HS-5 (cell line): ENCODE data around the gene TMEM231.
"Not testable (repeated sequence)": the region's sequence is repeated elsewhere in the genome, so short reads cannot be mapped to it uniquely, and the experiment has no call there.

ENCODE experiments used
- DNase-seq: peaks from one replicate; pipeline ENCODE4 v3.0.0-alpha.2; 2012; ENCODE audit warnings: low read depth

TMEM231 gene, protein sequence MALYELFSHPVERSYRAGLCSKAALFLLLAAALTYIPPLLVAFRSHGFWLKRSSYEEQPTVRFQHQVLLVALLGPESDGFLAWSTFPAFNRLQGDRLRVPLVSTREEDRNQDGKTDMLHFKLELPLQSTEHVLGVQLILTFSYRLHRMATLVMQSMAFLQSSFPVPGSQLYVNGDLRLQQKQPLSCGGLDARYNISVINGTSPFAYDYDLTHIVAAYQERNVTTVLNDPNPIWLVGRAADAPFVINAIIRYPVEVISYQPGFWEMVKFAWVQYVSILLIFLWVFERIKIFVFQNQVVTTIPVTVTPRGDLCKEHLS

GRCh38 chr16:75555707-75556430 lies at the start of gene TMEM231:
Gene TMEM231 (minus strand): TSS chr16:75556252. CDS start chr16:75556209, 43 bp downstream.
- DNase-seq: peak; percentile 74

DNA sequence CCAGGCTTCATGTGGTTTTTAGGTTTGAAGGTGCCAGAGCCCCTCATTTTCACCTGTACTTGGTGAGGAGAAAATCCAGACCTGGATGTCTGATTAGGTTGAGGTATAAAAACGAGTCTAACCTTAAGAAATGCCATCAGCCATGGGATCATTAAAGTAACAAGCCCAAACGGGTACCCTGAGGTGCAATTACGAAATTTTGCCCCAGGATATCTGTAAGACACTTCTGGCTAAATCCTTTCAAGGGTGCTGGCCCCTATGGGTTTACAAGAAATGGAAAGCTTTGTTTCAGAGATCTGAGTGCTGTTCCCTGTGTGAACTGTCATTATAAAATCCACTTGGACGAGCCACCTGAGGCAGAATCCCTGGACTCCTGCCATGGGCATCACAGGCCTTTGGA lies 47.2 kb upstream of the TMEM231 start:
- no peak for DNase-seq

DNA sequence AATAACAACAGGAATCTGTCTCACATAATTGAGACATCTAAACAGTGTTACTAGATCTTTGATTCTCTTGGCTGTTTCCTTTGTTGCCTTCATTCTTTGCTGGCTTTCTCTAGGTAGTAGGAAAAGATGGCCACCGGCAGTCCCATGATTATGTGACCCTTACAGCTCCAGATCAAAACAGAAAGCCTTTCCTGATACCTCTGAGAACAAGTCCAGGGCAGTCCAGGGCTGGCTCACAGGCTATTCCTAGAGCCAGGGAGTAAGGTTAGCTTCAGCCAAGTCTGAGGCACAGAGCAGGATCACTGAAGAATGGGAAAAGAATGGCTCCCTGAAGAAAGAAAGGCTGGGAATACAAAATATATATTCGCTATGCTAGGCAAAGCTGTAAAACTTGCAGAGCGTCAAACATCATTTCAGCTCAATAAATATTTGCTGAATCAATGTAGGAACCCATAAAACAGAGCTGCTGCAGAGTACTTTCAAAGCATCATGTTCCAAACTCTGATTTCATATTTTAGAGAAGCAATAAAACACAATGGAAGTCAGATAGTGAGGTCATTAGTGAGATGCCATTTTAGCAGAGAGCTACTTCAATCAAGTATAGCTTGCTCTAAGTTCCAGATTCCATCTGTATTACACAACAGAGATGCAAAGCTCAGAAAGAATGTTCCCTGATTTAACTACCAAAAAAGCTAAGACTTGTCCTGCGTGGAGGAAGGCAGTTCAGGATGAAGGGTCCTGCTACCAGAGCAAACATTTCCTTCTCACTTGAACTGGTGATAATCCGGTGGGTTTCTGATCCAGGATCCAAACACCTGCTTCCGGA lies 43.6 kb upstream of the TMEM231 start:
- no peak for DNase-seq

DNA sequence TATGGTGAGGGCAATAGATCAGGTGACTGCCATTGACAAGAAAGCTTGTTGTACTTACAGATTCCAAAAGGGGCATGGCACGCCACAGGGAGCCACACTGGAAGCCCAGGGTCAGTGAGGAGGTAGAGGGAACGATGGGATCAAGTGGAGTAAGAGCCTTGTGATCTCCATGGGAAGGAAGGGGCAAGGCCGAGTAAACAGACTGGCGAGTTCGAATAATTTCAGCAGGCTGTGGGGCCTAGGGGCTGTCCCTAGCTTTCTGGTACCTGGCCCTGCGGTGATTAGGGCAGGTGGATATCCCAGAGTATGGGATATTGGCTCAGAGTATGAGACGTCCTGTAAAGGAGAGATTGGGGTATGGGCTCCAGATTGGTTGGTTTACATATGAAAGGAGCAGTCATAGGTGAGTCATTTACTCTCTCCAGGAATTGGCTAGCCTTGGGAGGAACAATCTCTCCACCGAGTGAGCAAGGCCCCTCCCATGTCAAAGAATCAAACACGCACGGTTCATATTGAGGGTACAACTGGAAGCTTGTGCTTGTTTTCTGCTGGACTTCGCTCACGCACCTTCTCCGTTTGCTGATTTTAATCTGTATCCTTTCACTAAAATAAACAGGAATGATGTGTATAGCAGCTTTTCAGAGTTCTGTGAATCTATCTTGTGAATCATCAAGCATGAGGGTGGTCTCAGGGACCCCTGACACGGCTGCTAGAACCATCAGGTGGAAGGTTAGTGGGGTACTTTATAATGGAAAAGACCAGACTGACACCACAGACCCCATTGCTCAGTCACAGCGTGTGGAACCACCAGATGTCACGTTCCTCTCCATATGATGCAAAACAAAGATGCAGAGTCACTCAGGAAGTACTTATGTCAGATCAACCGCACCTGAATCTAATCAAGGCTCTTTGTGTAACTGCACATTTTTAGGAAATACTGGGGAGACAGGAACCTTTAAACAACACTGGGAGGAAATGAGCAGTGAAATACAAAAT lies 38.1 kb upstream of the TMEM231 start:
- DNase-seq: peak; percentile 86

DNA sequence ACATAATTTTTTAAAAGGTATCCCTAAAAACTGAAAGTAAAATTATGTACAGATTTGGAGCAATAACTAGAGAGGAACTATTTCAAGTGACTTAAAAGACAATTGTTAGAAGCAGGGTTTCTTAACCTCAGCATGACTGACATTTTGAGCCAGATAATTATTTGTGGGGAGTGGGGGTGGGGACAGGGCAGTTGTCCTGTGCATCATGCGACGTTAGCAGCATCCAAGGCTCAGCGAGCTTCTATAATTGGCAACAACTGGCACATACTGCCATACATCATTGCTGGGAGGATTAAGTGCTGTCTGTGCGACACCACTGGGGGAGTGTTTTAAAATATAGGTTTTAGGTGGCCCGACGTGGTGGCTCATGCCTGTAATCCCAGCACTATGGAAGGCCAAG lies 37.3 kb upstream of the TMEM231 start:
- no peak for DNase-seq

- DNase-seq: not testable (repeated sequence)
Observed at GRCh38 chr16:75591927-75592326, 35.9 kb upstream of the TMEM231 start.

DNA sequence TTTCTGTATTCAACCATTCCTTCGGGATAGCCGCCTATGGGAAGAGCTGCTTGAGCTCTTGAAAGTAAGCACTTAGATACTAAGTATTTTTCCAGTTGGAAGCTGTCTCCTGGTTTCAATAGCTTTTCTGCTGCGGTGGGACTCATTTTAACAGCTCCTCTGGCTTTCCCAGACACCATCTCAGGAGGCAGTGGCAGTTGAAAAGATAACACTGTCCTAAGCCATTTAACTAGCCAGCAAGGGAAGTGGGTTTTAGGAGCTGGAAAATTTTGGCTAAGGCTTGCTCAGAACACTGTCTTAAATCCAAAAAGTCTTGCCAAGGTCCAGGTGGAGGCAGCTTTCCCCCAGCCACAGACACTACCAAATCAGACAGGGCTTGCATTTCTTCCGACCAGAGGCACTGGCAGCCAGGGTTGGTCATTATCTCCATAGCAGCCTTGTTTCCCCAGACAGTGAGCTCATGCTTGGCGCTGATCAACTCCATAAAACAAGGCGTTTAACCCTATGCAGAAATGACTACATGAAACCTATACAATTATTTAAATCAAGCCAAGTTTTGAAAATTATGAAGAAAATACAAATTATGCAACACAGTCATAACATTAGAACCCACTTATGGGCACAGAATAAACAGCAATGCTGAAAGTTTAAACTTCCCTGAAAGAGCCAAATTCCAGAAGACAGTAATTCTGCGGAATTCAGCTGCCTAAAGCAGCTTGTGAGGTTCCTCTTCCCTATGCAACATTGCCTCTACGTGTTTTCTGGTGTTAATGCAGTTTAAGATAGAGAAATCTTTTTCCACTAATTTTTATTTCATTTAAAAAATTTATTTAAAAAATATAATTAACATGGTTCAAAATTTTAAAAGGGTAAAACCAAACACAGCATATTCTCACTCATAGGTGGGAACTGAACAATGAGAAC lies 35.1 kb upstream of the TMEM231 start:
- DNase-seq: no peak

- DNase-seq: no peak
Observed at GRCh38 chr16:75589306-75589705, 33.3 kb upstream of the TMEM231 start.

GRCh38 chr16:75588716-75589115 lies 32.7 kb upstream of the TMEM231 start:
- DNase-seq: no peak

DNA sequence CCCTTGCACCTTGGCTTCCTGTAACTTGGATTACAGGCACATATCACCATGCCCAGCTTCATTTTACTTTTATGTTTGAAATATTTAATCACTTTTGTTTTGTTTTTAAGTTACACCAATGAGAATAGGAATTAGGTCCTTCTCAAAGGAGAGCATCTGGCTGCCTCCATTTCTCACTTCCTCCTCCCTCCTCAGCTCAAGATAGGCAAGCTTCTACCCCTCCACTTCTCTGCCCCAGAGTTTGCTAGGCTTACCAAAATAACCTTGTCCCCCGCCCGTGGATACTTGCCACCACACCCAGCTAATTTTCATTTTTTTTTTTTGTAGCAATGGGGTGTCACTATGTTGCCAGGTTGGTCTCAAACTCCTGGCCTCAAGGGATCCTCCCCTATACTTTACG lies 28.1 kb upstream of the TMEM231 start:
- DNase-seq: no peak

DNA sequence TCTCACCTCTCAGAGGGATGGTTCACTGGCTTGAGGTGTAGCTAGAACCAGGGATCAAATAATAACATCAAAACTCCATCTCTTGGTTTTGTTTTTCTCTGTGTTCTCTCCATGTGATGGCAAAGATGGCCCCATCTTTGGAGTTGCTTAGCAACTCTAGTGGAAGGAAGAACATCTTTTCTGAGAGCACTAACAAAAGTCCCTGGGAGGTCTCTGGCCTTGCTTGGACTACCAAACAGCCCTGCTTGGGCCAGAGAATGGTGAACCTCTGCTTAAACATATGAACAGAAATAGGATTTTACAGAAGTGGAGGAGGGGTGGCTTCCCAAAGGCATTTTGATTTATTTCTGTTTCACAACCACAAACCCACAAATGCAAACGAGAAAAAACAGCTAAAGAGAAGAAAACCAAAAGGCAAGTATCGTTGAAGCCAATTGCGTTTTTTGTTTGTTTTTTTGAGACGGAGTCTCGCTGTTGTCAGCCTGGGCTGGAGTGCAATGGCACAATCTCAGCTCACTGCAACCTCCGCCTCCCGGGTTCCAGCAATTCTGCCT lies 23.3 kb upstream of the TMEM231 start:
- DNase-seq: no peak

DNA sequence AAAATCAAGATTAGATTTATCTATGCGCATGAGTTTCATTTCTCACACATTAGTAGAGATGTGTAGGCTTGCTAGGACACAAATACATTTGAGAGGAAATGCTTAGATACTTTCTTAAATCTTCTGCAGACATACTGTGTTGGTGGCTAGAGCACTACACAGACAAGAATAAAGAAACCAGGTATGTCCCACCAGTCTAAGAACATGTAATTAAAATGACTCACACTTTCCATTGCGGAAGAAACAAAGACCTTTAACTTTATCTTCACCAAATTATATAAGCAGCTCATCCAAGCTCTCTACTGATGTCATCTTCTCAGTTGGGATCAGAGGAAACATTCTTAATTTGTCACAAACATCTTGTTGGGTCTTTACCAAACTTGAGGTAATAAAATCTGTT lies 22.7 kb upstream of the TMEM231 start:
- DNase-seq: no peak

GRCh38 chr16:75578212-75578611 lies 22.2 kb upstream of the TMEM231 start:
- no peak for DNase-seq

- no peak for DNase-seq
Observed at GRCh38 chr16:75576384-75576811, 20.3 kb upstream of the TMEM231 start.

DNA sequence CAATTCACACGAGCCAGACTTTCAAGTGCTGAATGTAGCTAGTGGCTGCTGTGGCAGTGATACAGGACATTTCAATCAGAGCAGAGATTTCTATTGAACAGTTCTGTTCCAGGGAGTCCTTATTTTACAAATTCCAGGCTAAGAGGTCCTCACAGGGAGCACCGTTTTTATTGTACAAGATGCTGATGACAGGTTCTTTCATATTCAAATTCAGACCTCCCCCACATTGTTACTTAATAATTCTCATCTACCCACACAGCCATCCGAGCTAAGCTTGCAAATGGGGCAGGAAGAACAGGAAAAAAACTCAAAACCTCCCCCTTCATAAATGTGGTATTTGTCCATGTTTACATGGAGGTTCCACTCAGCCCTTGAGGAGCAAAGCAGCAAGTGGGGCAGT lies 19.9 kb upstream of the TMEM231 start:
- no peak for DNase-seq

GRCh38 chr16:75573955-75574354 lies 17.9 kb upstream of the TMEM231 start:
- no peak for DNase-seq

DNA sequence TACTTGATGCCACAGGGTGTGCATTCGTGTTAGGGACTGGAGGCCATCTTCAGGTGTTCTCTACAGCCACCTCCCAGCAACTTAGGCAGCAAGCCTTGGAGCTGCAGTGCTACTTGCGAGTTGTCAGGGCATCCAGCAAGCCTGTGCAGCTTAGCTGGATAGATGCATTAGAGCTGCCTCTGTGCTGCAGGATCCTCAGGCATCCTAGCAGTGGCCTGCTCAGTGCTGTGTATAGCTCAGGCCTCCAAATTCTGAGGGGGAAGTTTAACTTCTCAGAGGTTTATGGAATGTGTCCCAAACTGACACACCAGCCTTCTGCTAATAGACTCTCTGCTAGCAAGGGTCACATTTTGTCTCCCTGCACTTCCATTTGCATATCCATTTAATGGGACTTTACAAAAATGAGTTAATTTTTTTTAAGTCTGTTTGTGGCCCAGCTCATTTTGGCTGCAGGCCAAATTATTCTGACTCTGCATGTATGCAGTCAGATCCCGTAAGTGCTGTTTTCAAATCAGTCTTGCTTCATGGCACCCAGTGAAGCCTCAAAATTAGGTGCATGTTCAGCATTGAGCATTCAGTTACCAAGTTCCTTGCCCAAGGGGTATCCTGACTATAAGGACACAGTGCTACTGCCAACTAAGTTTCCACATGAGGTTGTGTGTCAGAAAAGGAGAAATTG lies 17.0 kb upstream of the TMEM231 start:
- DNase-seq: no peak

GRCh38 chr16:75570396-75571065 lies 14.5 kb upstream of the TMEM231 start:
- no peak for DNase-seq

DNA sequence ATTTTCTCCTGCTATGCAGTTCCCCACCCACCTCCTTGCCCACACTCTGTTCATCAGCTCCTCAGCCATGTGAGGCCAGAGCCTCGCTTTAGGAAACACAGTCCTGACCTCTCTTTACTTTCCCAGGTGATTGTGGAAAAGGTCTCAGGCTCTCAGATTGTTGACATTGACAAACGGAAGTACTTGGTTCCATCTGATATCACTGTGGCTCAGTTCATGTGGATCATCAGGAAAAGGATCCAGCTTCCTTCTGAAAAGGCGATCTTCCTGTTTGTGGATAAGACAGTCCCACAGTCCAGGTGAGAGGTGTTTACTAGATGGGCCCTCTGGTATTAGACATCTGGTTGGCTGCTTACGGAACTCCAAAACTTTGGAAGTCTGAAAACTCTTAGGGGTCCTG lies 11.9 kb upstream of the TMEM231 start:
- DNase-seq: no peak
